Large intestine (tissue), 3 donors: ENCODE data around the gene LST1. TPM values are rescaled to one million over a fixed set of nuclear protein-coding genes. Genes with fewer than 3 reads are reported as not detected.

Source experiments
- DNase-seq, 2 donors: peaks; one replicate each; pipeline versions ENCODE4 v3.0.0 to v3.0.0-alpha.2; 2013
- H3K27ac ChIP-seq: one replicate; pipeline ENCODE4 v1.5.1; 2013; ENCODE audit warnings: low read length
- H3K27me3 ChIP-seq: 2 replicates; pipeline ENCODE4 v1.6.1; 2013; ENCODE audit warnings: low read length; ENCODE audit not compliant: control insufficient read depth, insufficient read depth
- H3K36me3 ChIP-seq: 2 replicates; pipeline ENCODE4 v1.6.1; 2013; ENCODE audit warnings: low read length; ENCODE audit not compliant: control insufficient read depth, insufficient read depth
- H3K4me1 ChIP-seq: one replicate; pipeline ENCODE4 v1.6.1; 2013; ENCODE audit warnings: low read length; ENCODE audit not compliant: control insufficient read depth, insufficient read depth
- H3K4me3 ChIP-seq: one replicate; pipeline ENCODE4 v1.5.1; 2013; ENCODE audit warnings: low read length
- H3K9me3 ChIP-seq: one replicate; pipeline ENCODE4 v1.6.1; 2013; ENCODE audit warnings: mild to moderate bottlenecking, low read depth, low read length, moderate library complexity; ENCODE audit not compliant: control insufficient read depth
- WGBS: methylation state at CpG from one replicate; pipeline ENCODE4 v1.1.5; 2013; ENCODE audit warnings: low lambda C conversion rate; ENCODE audit not compliant: insufficient coverage; 5-methylcytosine and 5-hydroxymethylcytosine counted together
- polyA plus RNA-seq: library from polyadenylated mRNA; unstranded; fragments of 120-200 nt; gene quantifications from one replicate; pipeline ENCODE4 v1.2.1, GENCODE V29; 2013

Gene LST1
- polyA plus RNA-seq, 1 donor = 19.8 TPM

DNA sequence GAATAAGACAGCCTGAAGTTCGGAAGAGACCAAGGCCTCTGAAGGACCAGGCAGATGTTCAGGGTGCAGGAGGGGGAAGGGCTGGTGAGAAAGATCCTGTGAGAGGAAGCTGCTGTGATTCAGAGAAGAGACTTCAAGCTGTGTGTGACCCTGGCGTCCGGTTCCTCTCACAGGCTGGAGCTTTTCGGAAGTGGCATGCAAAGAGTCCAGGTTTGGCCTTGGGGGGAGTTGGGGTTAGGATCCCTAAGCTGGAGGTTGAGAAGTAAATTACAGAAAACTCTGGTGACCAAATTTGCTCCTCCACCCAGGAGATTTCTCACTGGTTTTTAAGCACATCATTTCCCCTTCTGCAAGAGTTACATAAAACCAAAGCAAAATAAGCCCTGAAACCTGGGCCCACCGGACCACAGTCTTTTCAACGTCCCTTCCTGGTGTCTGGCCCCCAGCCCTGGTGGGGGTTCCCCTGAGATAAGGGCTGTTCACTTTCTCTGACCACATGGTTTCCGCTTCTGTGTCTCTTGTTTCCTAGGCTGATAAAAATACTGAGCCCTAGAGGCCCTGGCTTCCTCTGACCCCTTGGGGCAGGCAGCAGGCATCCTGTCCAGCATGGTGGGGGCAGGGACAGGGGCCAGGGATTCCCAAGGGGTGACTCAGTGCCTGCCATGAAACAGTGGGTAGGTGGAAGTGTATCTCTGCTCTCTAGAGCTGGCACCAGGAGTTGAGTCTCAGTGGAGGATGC, 25.9 kb upstream of the LST1 start:
- H3K27me3 ChIP-seq = peaks cover 2% of the 10 kb centered on the region
- H3K9me3 ChIP-seq = no peaks in the 10 kb centered on the region
- H3K27ac ChIP-seq = no peak overlapping the region
- no CpG with 5 or more reads among the region's 7 CpGs for WGBS
- no peak overlapping the region for H3K4me3 ChIP-seq
- DNase-seq = peak in 1 of 2 donors; percentile 28
- peaks cover 2% of the 10 kb centered on the region for H3K4me1 ChIP-seq
- peaks cover 39% of the 10 kb centered on the region for H3K36me3 ChIP-seq

GRCh38 chr6:31560697-31561058, 25.4 kb upstream of the LST1 start:
- Histone ChIP-seq H3K36me3 (peaks cover 39% of the 10 kb centered on the region), H3K27ac (no peak overlapping the region), H3K27me3 (peaks cover 4% of the 10 kb centered on the region), H3K9me3 (no peaks in the 10 kb centered on the region), H3K4me1 (peaks cover 2% of the 10 kb centered on the region), H3K4me3 (no peak overlapping the region)
- DNase-seq = no peak

GRCh38 chr6:31567531-31568370, 18.3 kb upstream of the LST1 start:
- Histone ChIP-seq H3K27me3 (peaks cover 11% of the 10 kb centered on the region), H3K9me3 (no peaks in the 10 kb centered on the region), H3K27ac (no peak overlapping the region), H3K36me3 (no peaks in the 10 kb centered on the region), H3K4me3 (no peak overlapping the region), H3K4me1 (no peaks in the 10 kb centered on the region)
- WGBS = 53% methylated on average over 4 of the region's 9 CpGs
- DNase-seq = no peak

DNA sequence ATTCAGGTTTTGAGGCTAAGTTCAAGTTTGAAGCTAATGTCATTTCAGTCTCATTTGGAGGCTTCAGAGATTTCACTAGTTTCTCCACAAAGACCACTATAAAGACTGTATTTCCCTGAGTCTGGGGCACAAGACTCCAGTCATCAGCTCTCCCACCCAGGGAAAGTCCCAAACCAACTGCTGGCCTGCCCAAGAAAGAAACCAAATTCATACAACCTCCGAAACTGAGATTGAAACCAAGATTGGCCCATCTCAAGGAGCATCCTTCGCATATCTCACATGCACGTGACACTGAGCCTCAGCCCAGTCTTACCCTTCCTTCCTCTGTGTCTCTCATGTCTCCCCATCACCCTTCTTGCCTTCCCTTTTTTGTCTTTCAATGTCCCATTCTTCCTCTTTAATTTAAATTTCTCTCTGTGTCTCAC, 17.5 kb upstream of the LST1 start:
- no peaks in the 10 kb centered on the region for H3K36me3 ChIP-seq
- H3K9me3 ChIP-seq = no peaks in the 10 kb centered on the region
- no peak overlapping the region for H3K4me3 ChIP-seq
- no peak overlapping the region for H3K27ac ChIP-seq
- 90% methylated on average over 2 of the region's 3 CpGs for WGBS
- H3K27me3 ChIP-seq = peaks cover 13% of the 10 kb centered on the region
- H3K4me1 ChIP-seq = no peaks in the 10 kb centered on the region
- DNase-seq = no peak

- no peak overlapping the region for H3K27ac ChIP-seq
- H3K4me3 ChIP-seq = no peak overlapping the region
- WGBS = no CpG with 5 or more reads among the region's 1 CpG
- H3K36me3 ChIP-seq = no peaks in the 10 kb centered on the region
- no peaks in the 10 kb centered on the region for H3K4me1 ChIP-seq
- DNase-seq = no peak
- peaks cover 18% of the 10 kb centered on the region for H3K27me3 ChIP-seq
- no peaks in the 10 kb centered on the region for H3K9me3 ChIP-seq
Measured at GRCh38 chr6:31569861-31570536, 16.1 kb upstream of the LST1 start.

- Histone ChIP-seq H3K4me1 (no peaks in the 10 kb centered on the region), H3K27ac (no peak within 1 kb of the TSS), H3K27me3 (peaks cover 26% of the 10 kb centered on the region), H3K9me3 (no peaks in the 10 kb centered on the region), H3K36me3 (no peaks in the 10 kb centered on the region), H3K4me3 (no peak within 1 kb of the TSS)
- DNase-seq = no peak
- no CpG with 5 or more reads among the region's 27 CpGs for WGBS
Measured at GRCh38 chr6:31572041-31572911, 13.8 kb upstream of the LST1 start, which contains the start of gene LTA. Gene LTA (plus strand): TSS chr6:31572289. CDS start chr6:31572743, 454 bp downstream.

GRCh38 chr6:31573239-31574105, 12.6 kb upstream of the LST1 start:
- Histone ChIP-seq H3K27me3 (peaks cover 22% of the 10 kb centered on the region), H3K9me3 (no peaks in the 10 kb centered on the region), H3K4me1 (no peaks in the 10 kb centered on the region), H3K36me3 (no peaks in the 10 kb centered on the region), H3K4me3 (no peak overlapping the region), H3K27ac (no peak overlapping the region)
- DNase-seq = no peak
- no CpG with 5 or more reads among the region's 9 CpGs for WGBS

- no peak for DNase-seq
- 100% methylated on average over 1 of the region's 14 CpGs for WGBS
- H3K4me1 ChIP-seq = no peaks in the 10 kb centered on the region
- no peak overlapping the region for H3K4me3 ChIP-seq
- H3K27me3 ChIP-seq = peaks cover 22% of the 10 kb centered on the region
- H3K36me3 ChIP-seq = no peaks in the 10 kb centered on the region
- H3K9me3 ChIP-seq = no peaks in the 10 kb centered on the region
- no peak overlapping the region for H3K27ac ChIP-seq
Measured at GRCh38 chr6:31574106-31575061, 11.7 kb upstream of the LST1 start.
